Ishikawa (cell line): ENCODE measurements around the gene RTN1.

Source experiments
- CEBPB ChIP-seq: IDR thresholded peaks from 2 replicates; pipeline ENCODE4 v1.6.1; 2012
- CREB1 ChIP-seq: IDR thresholded peaks from 2 replicates; pipeline ENCODE4 v1.6.1; 2012; ENCODE audit warnings: low read depth
- EGR1 ChIP-seq: IDR thresholded peaks from 2 replicates; pipeline ENCODE4 v1.6.1; 2012
- EP300 ChIP-seq: IDR thresholded peaks from 2 replicates; pipeline ENCODE4 v1.6.1; 2012; ENCODE audit warnings: borderline replicate concordance
- FOXM1 ChIP-seq: IDR thresholded peaks from 2 replicates; pipeline ENCODE4 v1.6.1; 2012; ENCODE audit warnings: low read depth, borderline replicate concordance
- NFIC ChIP-seq: IDR thresholded peaks from 2 replicates; pipeline ENCODE4 v1.6.1; 2012
- RAD21 ChIP-seq: IDR thresholded peaks from 2 replicates; pipeline ENCODE4 v1.6.1; 2012; ENCODE audit warnings: low read depth
- REST ChIP-seq: IDR thresholded peaks from 2 replicates; pipeline ENCODE4 v1.6.1; 2012; ENCODE audit warnings: low read depth, mild to moderate bottlenecking
- TAF1 ChIP-seq: IDR thresholded peaks from 2 replicates; pipeline ENCODE4 v1.6.1; 2012; ENCODE audit warnings: low read depth, mild to moderate bottlenecking
- TCF12 ChIP-seq: IDR thresholded peaks from 2 replicates; pipeline ENCODE4 v1.6.1; 2012; ENCODE audit warnings: low read depth
- TEAD4 ChIP-seq: IDR thresholded peaks from 2 replicates; pipeline ENCODE4 v1.6.1; 2012
- USF1 ChIP-seq: IDR thresholded peaks from 2 replicates; pipeline ENCODE4 v1.6.1; 2012
- YY1 ChIP-seq: IDR thresholded peaks from 2 replicates; pipeline ENCODE4 v1.6.1; 2012; ENCODE audit warnings: low read depth
- ZBTB7A ChIP-seq: IDR thresholded peaks from 2 replicates; pipeline ENCODE4 v1.6.1; 2012; ENCODE audit warnings: low read depth
- TF ChIP-seq, protein P1 (sequence below): IDR thresholded peaks from 2 replicates; pipeline ENCODE4 v1.6.1; 2012

Gene RTN1

DNA sequence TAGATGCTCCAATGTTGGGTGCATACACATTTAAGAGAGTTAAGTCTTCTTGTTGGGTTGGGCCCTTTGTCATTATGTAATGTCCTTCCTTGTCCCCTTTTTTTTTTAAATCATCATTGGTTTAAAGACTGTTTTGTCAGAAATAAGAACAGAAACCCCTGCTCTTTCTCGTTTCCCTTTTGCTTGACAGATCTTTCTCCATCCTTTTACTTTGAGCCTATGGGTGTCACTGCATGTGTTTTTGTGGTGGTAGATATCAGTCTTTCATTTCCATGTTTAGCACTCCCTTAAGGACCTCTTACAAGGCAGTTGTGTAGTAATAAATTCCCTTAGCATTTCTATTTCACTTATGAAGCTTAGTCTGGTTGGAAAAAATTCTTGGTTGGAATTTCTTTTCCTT, 47.4 kb downstream of the RTN1 start:
- TF ChIP-seq USF1 (no peak), ZBTB7A (no peak), TEAD4 (no peak), EP300 (no peak), YY1 (no peak), NFIC (no peak), CREB1 (no peak), TCF12 (no peak), FOXM1 (no peak), EGR1 (no peak), TAF1 (no peak), RAD21 (no peak), CEBPB (no peak), REST (no peak)
- TF ChIP-seq, protein P1, sequence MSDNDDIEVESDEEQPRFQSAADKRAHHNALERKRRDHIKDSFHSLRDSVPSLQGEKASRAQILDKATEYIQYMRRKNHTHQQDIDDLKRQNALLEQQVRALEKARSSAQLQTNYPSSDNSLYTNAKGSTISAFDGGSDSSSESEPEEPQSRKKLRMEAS: no peak

DNA sequence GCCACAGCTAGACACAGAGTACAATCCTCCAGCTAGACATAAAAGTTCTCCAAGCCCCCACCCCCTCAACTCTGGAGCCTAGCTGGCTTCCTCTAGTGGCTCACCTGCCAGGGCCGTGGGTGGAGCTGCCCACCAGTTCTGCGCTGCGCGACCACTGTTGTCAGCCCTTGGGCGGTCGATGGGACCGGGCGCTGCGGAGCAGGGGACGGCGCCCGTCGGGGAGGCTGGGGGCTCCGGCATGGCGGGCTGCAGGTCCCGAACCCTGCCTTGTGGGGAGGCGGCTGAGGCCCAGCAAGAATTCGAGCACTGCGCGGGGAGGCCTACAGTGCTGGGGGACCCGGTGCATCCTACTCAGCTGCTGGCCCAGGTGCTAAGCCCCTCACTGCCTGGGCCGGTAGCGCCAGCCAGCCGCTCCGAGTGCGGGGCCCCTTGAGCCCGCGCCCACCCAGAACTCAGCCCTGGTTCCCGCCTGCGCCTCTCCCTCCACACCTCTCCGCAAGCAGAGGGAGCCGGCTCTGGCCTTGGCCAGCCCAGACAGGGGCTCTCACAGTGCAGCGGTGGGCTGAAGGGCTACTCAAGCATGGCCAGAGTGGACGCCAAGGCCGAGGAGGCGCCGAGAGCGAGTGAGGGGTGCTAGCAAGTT, 51.0 kb downstream of the RTN1 start:
- no peak for TF ChIP-seq EGR1
- TF ChIP-seq EP300: no peak
- TF ChIP-seq FOXM1: no peak
- TF ChIP-seq TEAD4: no peak
- TF ChIP-seq YY1: no peak

DNA sequence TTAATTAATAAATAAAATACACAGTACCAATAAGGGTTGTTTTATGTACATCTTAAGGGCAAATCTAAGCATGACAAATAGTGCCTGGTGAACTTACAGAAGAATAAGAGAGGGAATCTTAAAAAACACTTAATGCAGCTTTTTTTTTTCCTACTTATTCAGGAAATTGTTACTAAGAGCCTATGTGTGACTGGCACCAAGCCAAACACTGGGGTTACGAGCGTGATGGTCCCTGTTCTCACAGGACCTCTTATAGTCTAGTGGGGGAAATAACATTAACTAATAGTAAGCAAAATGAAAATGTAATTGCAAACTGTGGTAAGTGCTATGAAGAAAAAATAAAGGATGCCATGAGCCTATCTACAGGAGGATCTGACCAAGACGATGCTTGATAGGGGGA, 53.6 kb downstream of the RTN1 start:
- TF ChIP-seq EP300: no peak
- no peak for TF ChIP-seq NFIC
- TF ChIP-seq, protein P1: no peak
- no peak for TF ChIP-seq CEBPB
- TF ChIP-seq TCF12: no peak
- no peak for TF ChIP-seq FOXM1
- TF ChIP-seq REST: no peak
- no peak for TF ChIP-seq USF1
- no peak for TF ChIP-seq CREB1
- TF ChIP-seq YY1: no peak
- TF ChIP-seq TEAD4: no peak
- TF ChIP-seq TAF1: no peak
- no peak for TF ChIP-seq ZBTB7A
- no peak for TF ChIP-seq EGR1
- no peak for TF ChIP-seq RAD21

- TF ChIP-seq EGR1 (no peak), REST (no peak), FOXM1 (no peak), RAD21 (no peak), TEAD4 (no peak)
- TF ChIP-seq, protein P1: no peak
Observed at GRCh38 chr14:59814988-59815387, 55.6 kb downstream of the RTN1 start.
